Immature natural killer cell (primary cell): ENCODE results near the gene DDA1. TPM values are rescaled to one million over a fixed set of nuclear protein-coding genes. Genes with fewer than 3 reads are reported as not detected.
A peak's percentile ranks its signal among the peaks of the same experiment; 100 is the strongest.

Experiments
- DNase-seq, 3 donors: peaks; one replicate each; pipeline ENCODE4 v3.0.0; 2022; ENCODE audit warnings: mixed read lengths in 1 of 3
- H3K27ac Mint-ChIP-seq, 6 donors: one replicate each; pipeline ENCODE4 v1.8.0; 2020; ENCODE audit warnings: mixed read lengths in 6 of 6, mild to moderate bottlenecking in 5 of 6, inconsistent platforms in 4 of 6, moderate library complexity in 3 of 6
- H3K27me3 Mint-ChIP-seq, 3 donors: one replicate each; pipeline ENCODE4 v1.8.0; 2020 to 2021; ENCODE audit warnings: low read depth in 3 of 3, mild to moderate bottlenecking in 3 of 3, mixed read lengths in 3 of 3, moderate library complexity in 3 of 3, inconsistent platforms in 1 of 3
- H3K36me3 Mint-ChIP-seq, 3 donors: one replicate each; pipeline ENCODE4 v1.8.0; 2020; ENCODE audit warnings: mixed read lengths in 3 of 3, inconsistent platforms in 2 of 3, mild to moderate bottlenecking in 2 of 3
- H3K4me1 Mint-ChIP-seq, 2 donors: one replicate each; pipeline ENCODE4 v1.8.0; 2020; ENCODE audit warnings: inconsistent platforms in 2 of 2, mild to moderate bottlenecking in 2 of 2, mixed read lengths in 2 of 2, moderate library complexity in 1 of 2
- H3K4me3 Mint-ChIP-seq, 5 donors: one replicate each; pipeline ENCODE4 v1.8.0; 2020; ENCODE audit warnings: mild to moderate bottlenecking in 5 of 5, mixed read lengths in 5 of 5, inconsistent platforms in 3 of 5, moderate library complexity in 3 of 5
- H3K9me3 Mint-ChIP-seq, 6 donors: one replicate each; pipeline ENCODE4 v1.8.0; 2020; ENCODE audit warnings: mild to moderate bottlenecking in 6 of 6, mixed read lengths in 6 of 6, inconsistent platforms in 4 of 6, moderate library complexity in 3 of 6
- polyA plus RNA-seq, 3 donors: library from polyadenylated mRNA; unstranded; fragments of 300-500 nt; fragmentation: Illumina TruSeq; gene quantifications; one replicate each; pipeline ENCODE4 v1.2.3, GENCODE V29; 2021

Gene DDA1
- polyA plus RNA-seq, 3 donors from 2014 or later: 30.0 to 48.6 (median 40.6) TPM

GRCh38 chr19:17325133-17325532, 15.8 kb downstream of the DDA1 start:
- H3K36me3 Mint-ChIP-seq: peaks cover 0 to 6% (median 1%) of the 10 kb centered on the region in 3 donors
- no peak for DNase-seq
- peaks cover 2 to 5% (median 2%) of the 10 kb centered on the region in 3 donors for H3K27me3 Mint-ChIP-seq
- H3K4me1 Mint-ChIP-seq: peaks cover 0 to 12% of the 10 kb centered on the region in 2 donors
- H3K4me3 Mint-ChIP-seq: no peak overlapping the region
- no peak overlapping the region for H3K27ac Mint-ChIP-seq
- no peaks in the 10 kb centered on the region for H3K9me3 Mint-ChIP-seq

- H3K36me3 Mint-ChIP-seq: peaks cover 0 to 4% (median 0%) of the 10 kb centered on the region in 3 donors
- H3K27ac Mint-ChIP-seq: no peak overlapping the region
- no peak overlapping the region for H3K4me3 Mint-ChIP-seq
- peaks cover 0 to 17% of the 10 kb centered on the region in 2 donors for H3K4me1 Mint-ChIP-seq
- DNase-seq: no peak
- H3K27me3 Mint-ChIP-seq: peaks cover 2 to 5% (median 2%) of the 10 kb centered on the region in 3 donors
- H3K9me3 Mint-ChIP-seq: no peaks in the 10 kb centered on the region
These were observed 16.7 kb downstream of the DDA1 start for GRCh38 chr19:17325881-17326594.

GRCh38 chr19:17326595-17326966, 17.2 kb downstream of the DDA1 start:
- DNase-seq: no peak
- peaks cover 0 to 17% of the 10 kb centered on the region in 2 donors for H3K4me1 Mint-ChIP-seq
- H3K4me3 Mint-ChIP-seq: peak overlapping the region in 2 of 5 donors; percentile 12 to 55
- peaks cover 0 to 4% (median 0%) of the 10 kb centered on the region in 3 donors for H3K36me3 Mint-ChIP-seq
- H3K9me3 Mint-ChIP-seq: no peaks in the 10 kb centered on the region
- H3K27ac Mint-ChIP-seq: no peak overlapping the region
- peaks cover 2 to 7% (median 2%) of the 10 kb centered on the region in 3 donors for H3K27me3 Mint-ChIP-seq

GRCh38 chr19:17327068-17327653, 17.8 kb downstream of the DDA1 start:
- Mint-ChIP-seq H3K4me1 (peaks cover 0 to 17% of the 10 kb centered on the region in 2 donors), H3K4me3 (peak overlapping the region in 2 of 5 donors; percentile 12 to 55), H3K27ac (no peak overlapping the region), H3K36me3 (peaks cover 0 to 4% (median 0%) of the 10 kb centered on the region in 3 donors), H3K27me3 (peaks cover 2 to 7% (median 2%) of the 10 kb centered on the region in 3 donors), H3K9me3 (no peaks in the 10 kb centered on the region)
- no peak for DNase-seq

- Mint-ChIP-seq H3K4me3 (peak overlapping the region; percentile 61 to 84 (median 77)), H3K36me3 (peaks cover 0 to 3% (median 0%) of the 10 kb centered on the region in 3 donors), H3K27ac (peak overlapping the region in 4 of 6 donors; percentile 64 to 80 (median 70)), H3K9me3 (no peaks in the 10 kb centered on the region), H3K27me3 (peaks cover 0 to 4% (median 0%) of the 10 kb centered on the region in 3 donors), H3K4me1 (peaks cover 0 to 17% of the 10 kb centered on the region in 2 donors)
- peak; percentile 48 to 55 (median 52) for DNase-seq
These were observed 18.5 kb downstream of the DDA1 start for GRCh38 chr19:17327654-17328516.

DNA sequence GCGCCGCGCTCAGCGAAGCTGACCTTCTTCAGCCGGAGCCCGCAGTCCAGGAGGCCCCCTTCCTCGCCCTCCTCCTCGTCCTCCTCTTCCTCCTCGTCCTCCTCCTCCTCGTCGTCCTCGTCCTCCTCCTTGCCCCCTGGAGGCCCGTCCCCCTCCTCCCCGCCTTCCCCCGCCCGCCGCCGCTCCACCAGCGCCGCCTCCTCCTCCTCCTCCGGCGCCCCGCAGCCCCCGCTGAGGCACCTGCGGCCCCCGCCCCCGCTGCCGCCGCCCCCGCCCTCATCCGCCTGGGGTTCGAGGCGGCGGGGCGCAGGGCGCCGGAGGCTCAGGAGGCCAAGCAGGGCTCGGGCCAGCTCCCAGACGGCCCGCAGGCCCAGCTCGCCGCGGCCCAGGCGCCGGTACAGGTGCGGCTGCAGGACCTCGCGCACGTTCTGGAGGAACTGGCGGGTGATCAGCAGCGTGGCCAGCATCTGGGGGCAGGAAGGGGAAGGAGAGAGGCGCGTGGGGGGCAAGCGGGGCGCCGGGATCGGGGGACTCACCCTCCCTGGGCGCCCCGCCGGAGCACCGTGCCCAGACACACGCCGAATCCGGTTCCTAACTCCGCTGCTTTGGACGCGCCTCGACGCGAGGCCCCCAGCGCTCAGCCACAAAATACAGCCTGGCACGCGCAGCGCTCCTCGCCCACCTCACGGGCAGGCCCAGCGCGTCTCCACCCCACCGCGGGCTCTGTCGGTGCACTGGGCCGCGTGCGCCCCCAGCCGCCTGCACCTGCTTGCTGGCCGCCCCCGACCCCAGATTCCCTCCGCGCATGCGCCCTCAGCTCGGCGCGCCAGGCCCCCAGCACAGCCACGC, 19.4 kb downstream of the DDA1 start:
- H3K27ac Mint-ChIP-seq: no peak overlapping the region
- peaks cover 0 to 4% (median under 1%) of the 10 kb centered on the region in 3 donors for H3K27me3 Mint-ChIP-seq
- H3K9me3 Mint-ChIP-seq: no peaks in the 10 kb centered on the region
- DNase-seq: peak; percentile 20 to 39 (median 27)
- peaks cover 0 to 3% (median 0%) of the 10 kb centered on the region in 3 donors for H3K36me3 Mint-ChIP-seq
- H3K4me1 Mint-ChIP-seq: peaks cover 3 to 20% of the 10 kb centered on the region in 2 donors
- H3K4me3 Mint-ChIP-seq: peak overlapping the region; percentile 25 to 77 (median 52)

DNA sequence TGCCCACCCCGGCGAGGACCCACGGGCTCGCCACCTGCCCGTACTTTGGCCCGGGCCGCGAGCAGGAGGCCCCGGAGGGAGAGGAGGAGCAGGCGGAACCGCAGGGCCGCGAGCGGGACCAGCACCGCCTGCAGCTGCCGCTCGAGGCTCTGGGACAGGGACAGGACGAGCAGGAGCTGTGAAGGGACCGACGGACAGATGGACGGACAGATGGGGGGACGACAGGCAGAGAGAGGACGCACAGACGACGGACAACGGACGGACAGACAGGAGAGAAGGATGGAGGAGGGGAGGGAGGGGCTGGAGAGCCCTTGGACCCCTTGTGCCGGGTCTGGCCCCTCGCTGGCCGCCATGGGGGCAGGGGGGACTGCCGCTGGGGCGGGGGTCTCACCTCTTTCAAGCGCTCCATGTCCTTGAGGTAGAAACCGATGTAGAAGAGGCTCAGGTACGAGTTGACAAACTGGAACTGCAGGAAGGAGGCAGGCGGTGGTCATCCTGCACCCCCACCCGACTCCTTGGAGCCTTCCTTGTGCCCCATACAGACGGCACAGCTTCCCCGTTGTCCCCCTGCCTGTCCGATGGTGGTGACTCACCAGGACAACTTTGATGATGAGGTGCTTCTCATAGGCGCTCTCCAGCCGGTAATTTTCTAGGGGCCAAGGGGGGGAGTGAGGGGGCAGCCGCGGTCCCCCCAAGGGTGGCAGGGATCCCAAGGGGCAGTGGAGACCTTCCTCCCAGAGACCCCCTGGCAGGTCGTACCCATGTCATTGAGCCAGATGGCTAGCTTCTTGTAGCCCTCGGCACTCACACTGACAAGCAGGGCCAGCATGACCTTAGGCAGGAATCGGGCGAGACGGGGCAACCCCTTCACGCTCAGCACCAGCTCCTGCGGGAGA, 20.3 kb downstream of the DDA1 start:
- H3K27me3 Mint-ChIP-seq: peaks cover 0 to 7% (median 4%) of the 10 kb centered on the region in 3 donors
- H3K4me1 Mint-ChIP-seq: peaks cover 9 to 23% of the 10 kb centered on the region in 2 donors
- peak overlapping the region in 1 of 6 donors; percentile 39 for H3K27ac Mint-ChIP-seq
- no peaks in the 10 kb centered on the region for H3K9me3 Mint-ChIP-seq
- peak overlapping the region in 4 of 5 donors; percentile 25 to 64 (median 40) for H3K4me3 Mint-ChIP-seq
- DNase-seq: no peak
- H3K36me3 Mint-ChIP-seq: peaks cover 0 to 3% (median 0%) of the 10 kb centered on the region in 3 donors

- Mint-ChIP-seq H3K4me1 (peaks cover 17 to 31% of the 10 kb centered on the region in 2 donors), H3K36me3 (peaks cover 0 to 3% (median 0%) of the 10 kb centered on the region in 3 donors), H3K27ac (no peak overlapping the region), H3K27me3 (peaks cover 0 to 9% (median 9%) of the 10 kb centered on the region in 3 donors), H3K9me3 (no peaks in the 10 kb centered on the region), H3K4me3 (peak overlapping the region; percentile 35 to 67 (median 52))
- DNase-seq: no peak
These were observed 21.1 kb downstream of the DDA1 start for GRCh38 chr19:17330262-17331044.

DNA sequence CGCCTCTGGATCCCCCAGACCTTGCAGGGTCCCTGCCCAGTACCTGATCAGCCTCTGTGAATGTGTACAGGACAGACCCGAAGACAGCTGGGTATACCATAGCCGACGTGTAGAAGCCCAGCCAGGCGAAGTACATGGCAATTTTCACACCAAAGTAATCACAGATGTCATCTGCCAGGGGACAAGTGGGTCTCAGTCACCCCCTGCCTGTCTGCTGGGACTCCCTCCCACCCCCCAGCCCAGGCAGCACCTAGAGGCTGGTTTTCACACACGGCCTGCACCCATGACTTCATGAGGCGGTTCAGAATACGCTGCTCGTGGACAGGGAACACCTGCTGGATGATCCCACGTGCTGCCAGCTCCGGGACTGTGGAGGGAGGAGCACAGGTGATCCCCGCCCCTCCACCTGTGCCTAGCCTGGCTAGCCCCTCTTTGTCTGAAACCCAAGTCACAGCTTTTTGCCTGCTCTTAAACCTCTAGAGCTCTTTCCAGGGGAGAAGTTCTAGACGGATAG, 21.7 kb downstream of the DDA1 start:
- peaks cover 0 to 9% (median 7%) of the 10 kb centered on the region in 3 donors for H3K27me3 Mint-ChIP-seq
- no peak overlapping the region for H3K27ac Mint-ChIP-seq
- peaks cover 0 to 3% (median 0%) of the 10 kb centered on the region in 3 donors for H3K36me3 Mint-ChIP-seq

GRCh38 chr19:17332360-17332676, 23.0 kb downstream of the DDA1 start:
- Mint-ChIP-seq H3K9me3 (no peaks in the 10 kb centered on the region), H3K4me3 (peak overlapping the region in 3 of 5 donors; percentile 27 to 47 (median 45)), H3K36me3 (peaks cover 0 to 3% (median 0%) of the 10 kb centered on the region in 3 donors), H3K27me3 (peaks cover 0 to 11% (median 10%) of the 10 kb centered on the region in 3 donors), H3K27ac (no peak overlapping the region), H3K4me1 (peaks cover 28 to 40% of the 10 kb centered on the region in 2 donors)
- no peak for DNase-seq

More for the DNA sequence above, 21.7 kb downstream of the DDA1 start:
- H3K4me3 Mint-ChIP-seq: no peak overlapping the region
- DNase-seq: no peak
- H3K9me3 Mint-ChIP-seq: no peaks in the 10 kb centered on the region
- H3K4me1 Mint-ChIP-seq: peaks cover 18 to 31% of the 10 kb centered on the region in 2 donors
